AG04449 (cell line): Measurements from ENCODE around the gene CAB39L.
"Not testable (repeated sequence)": the region's sequence is repeated elsewhere in the genome, so short reads cannot be mapped to it uniquely, and the experiment has no call there.

Experiments
- CTCF ChIA-PET: fragments of 350-600 bp; formaldehyde crosslinking; extraction: SDS; loops from one replicate; lab custom pipeline; 2021; ENCODE audit warnings: antibody characterized with exemption; lab: Yijun Ruan, JAX
- POLR2A ChIA-PET: fragments of 400-600, 350-600 bp; formaldehyde crosslinking; extraction: SDS; loops from one replicate; lab custom pipeline; 2020; ENCODE audit warnings: antibody characterized with exemption, inconsistent platforms; lab: Yijun Ruan, JAX
- DNase-seq: peaks from one replicate; pipeline ENCODE4 v3.0.0-alpha.2; 2010; ENCODE audit warnings: low read depth, low spot score
- H3K4me3 ChIP-seq: 2 replicates; pipeline ENCODE4 v1.5.1; 2011; ENCODE audit warnings: low read depth, mild to moderate bottlenecking, control low read depth, low read length
- CTCF ChIP-seq: IDR thresholded peaks from one replicate; pipeline ENCODE4 v1.5.1; 2011; ENCODE audit warnings: mild to moderate bottlenecking, moderate library complexity, low read length, control low read depth, inconsistent platforms; ENCODE audit not compliant: insufficient read depth; ENCODE audit errors: missing control alignments

The CAB39L gene

GRCh38 chr13:49341517-49341916 lies 102.3 kb downstream of the CAB39L start:
- POLR2A ChIA-PET, result no interaction called here
- TF ChIP-seq CTCF, result no peak
- DNase-seq, result no peak
- CTCF ChIA-PET, result no interaction called here
- no peak overlapping the region for H3K4me3 ChIP-seq

- H3K4me3 ChIP-seq, result no peak overlapping the region
- ChIA-PET CTCF (no interaction called here), POLR2A (no interaction called here)
- TF ChIP-seq CTCF, result no peak
- DNase-seq, result no peak
These were observed 103.7 kb downstream of the CAB39L start for GRCh38 chr13:49340161-49340560.

- POLR2A ChIA-PET, result no interaction called here
- CTCF ChIA-PET, result interaction anchor here (1.4 kb wide), 1 partner anchor 11 kb away, joined by 3 read pairs; no protein-coding TSS in a partner anchor
These were observed 107.2 kb downstream of the CAB39L start for GRCh38 chr13:49336655-49337054.

GRCh38 chr13:49330546-49330864 lies 113.4 kb downstream of the CAB39L start:
- no peak for TF ChIP-seq CTCF
- CTCF ChIA-PET, result no interaction called here
- POLR2A ChIA-PET, result no interaction called here
- DNase-seq, result no peak
- no peak overlapping the region for H3K4me3 ChIP-seq

More at GRCh38 chr13:49336655-49337054, 107.2 kb downstream of the CAB39L start:
- H3K4me3 ChIP-seq, result no peak overlapping the region
- TF ChIP-seq CTCF, result no peak
- no peak for DNase-seq

GRCh38 chr13:49329831-49330545 lies 113.9 kb downstream of the CAB39L start:
- no peak for TF ChIP-seq CTCF
- no peak for DNase-seq
- ChIA-PET POLR2A (no interaction called here), CTCF (interaction anchor here (1.1 kb wide), 1 partner anchor 30 kb away, joined by 3 read pairs; no protein-coding TSS in a partner anchor)
- no peak overlapping the region for H3K4me3 ChIP-seq

- DNase-seq, CTCF ChIA-PET, POLR2A ChIA-PET, H3K4me3 ChIP-seq: not testable (repeated sequence)
These were observed 116.7 kb downstream of the CAB39L start for GRCh38 chr13:49327145-49327544.
